HEK293T (cell line): ENCODE data around the gene TSC22D3.

Experiments used
- ARNT ChIP-seq: fragments of 450-650 bp; IDR thresholded peaks from 2 replicates; pipeline ENCODE4 v1.6.1; 2017; ENCODE audit warnings: mild to moderate bottlenecking
- ELF4 ChIP-seq: fragments of 450-650 bp; IDR thresholded peaks from 2 replicates; pipeline ENCODE4 v1.6.1; 2017; ENCODE audit warnings: antibody characterized with exemption
- FOXA1 ChIP-seq: fragments of 450-650 bp; IDR thresholded peaks from 2 replicates; pipeline ENCODE4 v1.6.1; 2016; ENCODE audit warnings: mild to moderate bottlenecking
- FOXK2 ChIP-seq: fragments of 450-650 bp; IDR thresholded peaks from 2 replicates; pipeline ENCODE4 v1.6.1; 2016; ENCODE audit warnings: mild to moderate bottlenecking
- FOXM1 ChIP-seq: fragments of 450-650 bp; IDR thresholded peaks from 2 replicates; pipeline ENCODE4 v1.6.1; 2017; ENCODE audit warnings: mild to moderate bottlenecking, borderline replicate concordance
- HDGF ChIP-seq: fragments of 450-650 bp; IDR thresholded peaks from 2 replicates; pipeline ENCODE4 v1.6.1; 2017; ENCODE audit warnings: antibody characterized with exemption, borderline replicate concordance
- TARDBP ChIP-seq: fragments of 450-650 bp; IDR thresholded peaks from 2 replicates; pipeline ENCODE4 v1.6.1; 2016
- ZNF384 ChIP-seq: fragments of 450-650 bp; IDR thresholded peaks from 2 replicates; pipeline ENCODE4 v1.6.1; 2016

- no peak for TF ChIP-seq ZNF384
- no peak for TF ChIP-seq HDGF
- no peak for TF ChIP-seq FOXM1
- no peak for TF ChIP-seq ARNT
- TF ChIP-seq TARDBP, result no peak
- TF ChIP-seq FOXA1, result no peak
- no peak for TF ChIP-seq ELF4
- no peak for TF ChIP-seq FOXK2
Observed at GRCh38 chrX:107675823-107676555, 99.6 kb downstream of the TSC22D3 start.
